ENCODE data around the gene UBR4. TPM values are rescaled to one million over a fixed set of nuclear protein-coding genes. Genes with fewer than 3 reads are reported as not detected.

The UBR4 gene
- total RNA-seq, 2 experiments from 2014 or later, result 139 to 155 TPM

GRCh38 chr1:19086176-19086875 lies 123.7 kb downstream of the UBR4 start:
- Mint-ChIP-seq H3K27ac (no peak overlapping the region), H3K4me3 (no peak overlapping the region), H3K27me3 (no peaks in the 10 kb centered on the region), H3K36me3 (peaks cover 42% of the 10 kb centered on the region), H3K9me3 (no peaks in the 10 kb centered on the region), H3K4me1 (peaks cover 12% of the 10 kb centered on the region)
- POLR2A ChIA-PET, result no interaction called here
- DNase-seq (no peak), ATAC-seq (ENCODE audit: low read depth) (no peak)

GRCh38 chr1:19084206-19084738 lies 125.8 kb downstream of the UBR4 start:
- Mint-ChIP-seq H3K9me3 (no peaks in the 10 kb centered on the region), H3K36me3 (peaks cover 37% of the 10 kb centered on the region), H3K4me3 (no peak overlapping the region), H3K4me1 (peaks cover 12% of the 10 kb centered on the region), H3K27me3 (no peaks in the 10 kb centered on the region), H3K27ac (no peak overlapping the region)
- POLR2A ChIA-PET, result no interaction called here
- ATAC-seq (ENCODE audit: low read depth), result no peak
- DNase-seq, result no peak

GRCh38 chr1:19083081-19083480 lies 127.0 kb downstream of the UBR4 start:
- POLR2A ChIA-PET, result no interaction called here
- no peak for DNase-seq
- ATAC-seq (ENCODE audit: low read depth), result no peak
- Mint-ChIP-seq H3K36me3 (peaks cover 33% of the 10 kb centered on the region), H3K4me3 (no peak overlapping the region), H3K27me3 (no peaks in the 10 kb centered on the region), H3K27ac (peak overlapping the region; percentile 50), H3K4me1 (peaks cover 11% of the 10 kb centered on the region), H3K9me3 (no peaks in the 10 kb centered on the region)

- H3K36me3 Mint-ChIP-seq, result peaks cover 47% of the 10 kb centered on the region
- peaks cover 11% of the 10 kb centered on the region for H3K4me1 Mint-ChIP-seq
- H3K27me3 Mint-ChIP-seq, result no peaks in the 10 kb centered on the region
- DNase-seq (no peak), ATAC-seq (ENCODE audit: low read depth) (no peak)
- no peak overlapping the region for H3K4me3 Mint-ChIP-seq
- POLR2A ChIA-PET, result no interaction called here
- H3K9me3 Mint-ChIP-seq, result no peaks in the 10 kb centered on the region
- H3K27ac Mint-ChIP-seq, result no peak overlapping the region
Observed at GRCh38 chr1:19081218-19081893, 128.7 kb downstream of the UBR4 start.

GRCh38 chr1:19080721-19081120 lies 129.3 kb downstream of the UBR4 start:
- Mint-ChIP-seq H3K36me3 (peaks cover 54% of the 10 kb centered on the region), H3K27me3 (no peaks in the 10 kb centered on the region), H3K4me3 (no peak overlapping the region), H3K9me3 (no peaks in the 10 kb centered on the region), H3K27ac (no peak overlapping the region), H3K4me1 (peaks cover 13% of the 10 kb centered on the region)
- POLR2A ChIA-PET, result no interaction called here
- DNase-seq, result no peak
- no peak for ATAC-seq (ENCODE audit: low read depth)

GRCh38 chr1:19079541-19080472 lies 130.3 kb downstream of the UBR4 start:
- Mint-ChIP-seq H3K4me1 (peaks cover 22% of the 10 kb centered on the region), H3K27me3 (no peaks in the 10 kb centered on the region), H3K36me3 (peaks cover 60% of the 10 kb centered on the region), H3K4me3 (no peak overlapping the region), H3K27ac (no peak overlapping the region), H3K9me3 (no peaks in the 10 kb centered on the region)
- ATAC-seq (ENCODE audit: low read depth) (no peak), DNase-seq (no peak)
- POLR2A ChIA-PET, result no interaction called here

GRCh38 chr1:19078536-19078935 lies 131.5 kb downstream of the UBR4 start:
- H3K9me3 Mint-ChIP-seq, result no peaks in the 10 kb centered on the region

GRCh38 chr1:19076841-19077616 lies 133.0 kb downstream of the UBR4 start:
- Mint-ChIP-seq H3K36me3 (peaks cover 56% of the 10 kb centered on the region), H3K9me3 (no peaks in the 10 kb centered on the region), H3K27me3 (no peaks in the 10 kb centered on the region), H3K4me3 (no peak overlapping the region), H3K27ac (no peak overlapping the region), H3K4me1 (peaks cover 22% of the 10 kb centered on the region)
- POLR2A ChIA-PET, result interaction anchor here (0.7 kb wide), 1 partner anchor 109 kb away, joined by 3 read pairs; no protein-coding TSS in a partner anchor
- DNase-seq, result no peak
- ATAC-seq (ENCODE audit: low read depth), result no peak

More at GRCh38 chr1:19078536-19078935, 131.5 kb downstream of the UBR4 start:
- ATAC-seq (ENCODE audit: low read depth) (no peak), DNase-seq (no peak)
- H3K4me1 Mint-ChIP-seq, result peaks cover 27% of the 10 kb centered on the region
- peaks cover 56% of the 10 kb centered on the region for H3K36me3 Mint-ChIP-seq
- no peaks in the 10 kb centered on the region for H3K27me3 Mint-ChIP-seq
- POLR2A ChIA-PET, result no interaction called here
- H3K27ac Mint-ChIP-seq, result no peak overlapping the region
- H3K4me3 Mint-ChIP-seq, result no peak overlapping the region

GRCh38 chr1:19074902-19075721 lies 135.0 kb downstream of the UBR4 start:
- ATAC-seq (ENCODE audit: low read depth), result peak; percentile 36
- POLR2A ChIA-PET, result interaction anchor here (0.7 to 2.4 kb wide), 10 partner anchors 12 to 177 kb away, joined by 3 to 10 read pairs (median 4); partner anchors contain the start of genes ALDH4A1 and MRTO4
- Mint-ChIP-seq H3K27ac (peak overlapping the region; percentile 65), H3K4me1 (peaks cover 27% of the 10 kb centered on the region), H3K9me3 (no peaks in the 10 kb centered on the region), H3K36me3 (peaks cover 47% of the 10 kb centered on the region), H3K27me3 (peaks cover 10% of the 10 kb centered on the region), H3K4me3 (peak overlapping the region; percentile 53)
- no peak for DNase-seq

GRCh38 chr1:19074361-19074901 lies 135.6 kb downstream of the UBR4 start:
- ATAC-seq (ENCODE audit: low read depth) (peak; percentile 94), DNase-seq (peak; percentile 67)
- H3K27me3 Mint-ChIP-seq, result peaks cover 10% of the 10 kb centered on the region
- H3K27ac Mint-ChIP-seq, result peak overlapping the region; percentile 65
- peaks cover 27% of the 10 kb centered on the region for H3K4me1 Mint-ChIP-seq
- POLR2A ChIA-PET, result interaction anchor here (0.7 to 2.4 kb wide), 10 partner anchors 11 to 177 kb away, joined by 3 to 10 read pairs (median 4); partner anchors contain the start of genes ALDH4A1 and MRTO4
- H3K4me3 Mint-ChIP-seq, result peak overlapping the region; percentile 53
- no peaks in the 10 kb centered on the region for H3K9me3 Mint-ChIP-seq
- H3K36me3 Mint-ChIP-seq, result peaks cover 47% of the 10 kb centered on the region

- POLR2A ChIA-PET, result interaction anchor here (0.8 to 2.4 kb wide), 3 partner anchors 10 to 147 kb away, joined by 3 to 10 read pairs (median 6); no protein-coding TSS in a partner anchor
- no peak for DNase-seq
- H3K9me3 Mint-ChIP-seq, result no peaks in the 10 kb centered on the region
- peaks cover 15% of the 10 kb centered on the region for H3K27me3 Mint-ChIP-seq
- H3K27ac Mint-ChIP-seq, result no peak overlapping the region
- H3K36me3 Mint-ChIP-seq, result peaks cover 45% of the 10 kb centered on the region
- ATAC-seq (ENCODE audit: low read depth), result no peak
- H3K4me1 Mint-ChIP-seq, result peaks cover 27% of the 10 kb centered on the region
- H3K4me3 Mint-ChIP-seq, result no peak overlapping the region
Observed at GRCh38 chr1:19073311-19074186, 136.5 kb downstream of the UBR4 start.
